H1 (cell line): ENCODE measurements around the gene UTS2B. TPM values are rescaled to one million over a fixed set of nuclear protein-coding genes. Genes with fewer than 3 reads are reported as not detected.

Experiments
- CTCF ChIA-PET: fragments of 300-600 bp; sonication (Branson Sonifier 250); formaldehyde crosslinking; loops from one replicate; lab custom pipeline; 2021; ENCODE audit not compliant: partially characterized antibody; lab: Charles Lee
- POLR2A ChIA-PET: fragments of 300-600 bp; sonication (Branson Sonifier 250); formaldehyde crosslinking; loops from one replicate; lab custom pipeline; 2021; ENCODE audit warnings: inconsistent platforms; ENCODE audit not compliant: partially characterized antibody; lab: Charles Lee
- DNase-seq, 2 experiments: peaks; one replicate each; pipeline versions ENCODE4 v3.0.0 to v3.0.0-alpha.2; 2010 to 2022; ENCODE audit warnings: low spot score in 2 of 2, low read depth in 1 of 2, mixed read lengths in 1 of 2
- FAIRE-seq: peaks from 2 replicates; lab custom pipeline; 2011; peaks lifted over from hg19 to GRCh38; lab: Jason Lieb, UNC
- H2AFZ ChIP-seq: 2 replicates; pipeline ENCODE4 v1.8.1; 2012; ENCODE audit warnings: low read length, inconsistent platforms
- H2AK5ac ChIP-seq: 2 replicates; pipeline ENCODE4 v1.6.1; 2013; ENCODE audit warnings: low read depth, low read length
- H2BK120ac ChIP-seq: replicated peaks from 2 replicates; pipeline ENCODE3; 2013; ENCODE audit warnings: low read depth, low read length, inconsistent platforms
- H2BK12ac ChIP-seq: 2 replicates; pipeline ENCODE4 v1.6.1; 2013; ENCODE audit warnings: low read depth, low read length
- H2BK15ac ChIP-seq: 2 replicates; pipeline ENCODE4 v1.6.1; 2013; ENCODE audit warnings: low read length
- H2BK20ac ChIP-seq: 2 replicates; pipeline ENCODE4 v1.6.1; 2013; ENCODE audit warnings: low read length
- H2BK5ac ChIP-seq: 2 replicates; pipeline ENCODE4 v1.6.1; 2013; ENCODE audit warnings: low read depth, low read length
- H3K14ac ChIP-seq: 2 replicates; pipeline ENCODE4 v1.6.1; 2013; ENCODE audit warnings: inconsistent platforms; ENCODE audit not compliant: insufficient read length
- H3K18ac ChIP-seq: 2 replicates; pipeline ENCODE4 v1.6.1; 2013; ENCODE audit warnings: low read length; ENCODE audit errors: extremely low read depth
- H3K23ac ChIP-seq: 2 replicates; pipeline ENCODE4 v1.6.1; 2013; ENCODE audit warnings: inconsistent platforms; ENCODE audit not compliant: insufficient read length
- H3K23me2 ChIP-seq: 2 replicates; pipeline ENCODE4 v1.6.1; 2013; ENCODE audit warnings: low read depth, low read length
- H3K27ac ChIP-seq: 2 replicates; pipeline ENCODE4 v1.6.1; 2011; ENCODE audit warnings: low read depth, low read length, inconsistent platforms
- H3K27me3 ChIP-seq, 4 experiments: replicated peaks in 1 of 4; 1 replicate in 1 of 4; 2 replicates in 3 of 4; pipeline versions ENCODE4 v1.6.1 to v1.8.1; 2011 to 2013; ENCODE audit warnings: low read length in 3 of 4, mild to moderate bottlenecking in 3 of 4, inconsistent platforms in 2 of 4, mixed read lengths in 2 of 4, moderate library complexity in 1 of 4; ENCODE audit not compliant: control insufficient read depth in 3 of 4, insufficient read depth in 3 of 4; ENCODE audit errors: extremely low read depth in 1 of 4
- H3K36me3 ChIP-seq, 4 experiments: 2 replicates each; pipeline versions ENCODE4 v1.6.1 to v1.8.1; 2011 to 2013; ENCODE audit warnings: mild to moderate bottlenecking in 4 of 4, low read length in 3 of 4, moderate library complexity in 2 of 4, control low read depth in 1 of 4, inconsistent platforms in 1 of 4; ENCODE audit not compliant: insufficient read depth in 4 of 4, control insufficient read depth in 2 of 4
- H3K4ac ChIP-seq: replicated peaks from 2 replicates; pipeline ENCODE3; 2013; ENCODE audit warnings: low read length, low read depth, mixed read lengths, inconsistent platforms; ENCODE audit not compliant: insufficient read length
- H3K4me1 ChIP-seq, 4 experiments: replicated peaks in 1 of 4; 1 replicate in 1 of 4; 2 replicates in 3 of 4; pipeline versions ENCODE4 v1.6.1 to v1.8.1; 2011 to 2013; ENCODE audit warnings: low read length in 3 of 4, inconsistent platforms in 2 of 4, mixed read lengths in 1 of 4; ENCODE audit not compliant: insufficient read depth in 4 of 4, control insufficient read depth in 3 of 4
- H3K4me2 ChIP-seq, 2 experiments: 2 replicates each; pipeline versions ENCODE4 v1.6.1 to v1.8.1; 2011 to 2013; ENCODE audit warnings: low read depth in 2 of 2, low read length in 2 of 2, control low read depth in 1 of 2, inconsistent platforms in 1 of 2, mild to moderate bottlenecking in 1 of 2; ENCODE audit not compliant: insufficient read depth in 1 of 2
- H3K4me3 ChIP-seq, 4 experiments: fragments of 200-600, 300-600 bp in 1 of 4; sonication (generic), shearing (Covaris generic), sonication (Bioruptor Twin) in 1 of 4; 2 replicates each; pipeline versions ENCODE4 v1.5.1 to v1.8.1; 2011 to 2016; ENCODE audit warnings: low read length in 4 of 4, low read depth in 3 of 4, control low read depth in 2 of 4, inconsistent platforms in 2 of 4, mild to moderate bottlenecking in 2 of 4, mixed read lengths in 1 of 4, moderate library complexity in 1 of 4; ENCODE audit not compliant: insufficient read depth in 2 of 4; ENCODE audit errors: extremely low read depth in 1 of 4
- H3K56ac ChIP-seq: replicated peaks from 2 replicates; pipeline ENCODE3; 2013; ENCODE audit warnings: low read depth, mild to moderate bottlenecking, mixed read lengths, low read length, inconsistent platforms; ENCODE audit not compliant: insufficient read length
- H3K79me1 ChIP-seq: 2 replicates; pipeline ENCODE4 v1.6.1; 2013; ENCODE audit warnings: low read depth, low read length, control low read depth
- H3K79me2 ChIP-seq, 2 experiments: 2 replicates each; pipeline versions ENCODE4 v1.6.1 to v1.8.1; 2012 to 2013; ENCODE audit warnings: low read length in 2 of 2, mild to moderate bottlenecking in 2 of 2, inconsistent platforms in 1 of 2; ENCODE audit not compliant: insufficient read depth in 2 of 2, control insufficient read depth in 1 of 2
- H3K9ac ChIP-seq, 4 experiments: replicated peaks in 1 of 4; 1 replicate in 1 of 4; 2 replicates in 3 of 4; pipeline versions ENCODE4 v1.6.1 to v1.8.1; 2011 to 2013; ENCODE audit warnings: low read depth in 3 of 4, low read length in 3 of 4, control low read depth in 2 of 4, mild to moderate bottlenecking in 2 of 4, moderate library complexity in 2 of 4, inconsistent platforms in 1 of 4; ENCODE audit errors: extremely low read depth in 1 of 4
- H3K9me3 ChIP-seq, 2 experiments: 2 replicates each; pipeline versions ENCODE4 v1.6.1 to v1.8.1; 2012 to 2013; ENCODE audit warnings: mild to moderate bottlenecking in 2 of 2, moderate library complexity in 2 of 2, control low read depth in 1 of 2, inconsistent platforms in 1 of 2, low read depth in 1 of 2, low read length in 1 of 2, mixed read lengths in 1 of 2; ENCODE audit not compliant: insufficient read depth in 2 of 2
- H4K20me1 ChIP-seq, 2 experiments: replicated peaks in 1 of 2; 2 replicates each; pipeline versions ENCODE3 to v1.8.1; 2011 to 2013; ENCODE audit warnings: inconsistent platforms in 2 of 2, low read length in 2 of 2, mild to moderate bottlenecking in 1 of 2; ENCODE audit not compliant: insufficient read depth in 2 of 2, control insufficient read depth in 1 of 2
- H4K5ac ChIP-seq: 2 replicates; pipeline ENCODE4 v1.6.1; 2013; ENCODE audit warnings: low read length, low read depth, mixed read lengths, inconsistent platforms; ENCODE audit not compliant: insufficient read length
- H4K8ac ChIP-seq: 2 replicates; pipeline ENCODE4 v1.8.0; 2013; ENCODE audit warnings: mild to moderate bottlenecking, moderate library complexity, low read length, inconsistent platforms; ENCODE audit not compliant: insufficient read depth; ENCODE audit errors: extremely low read depth
- H4K91ac ChIP-seq: replicated peaks from 2 replicates; pipeline ENCODE3; 2013; ENCODE audit warnings: low read length, mixed read lengths, inconsistent platforms; ENCODE audit not compliant: insufficient read length
- CHD1 ChIP-seq: IDR thresholded peaks from 2 replicates; pipeline ENCODE4 v1.6.1; 2012; ENCODE audit warnings: low read depth, low read length, improper control_type of control experiment
- GTF2F1 ChIP-seq: IDR thresholded peaks from 2 replicates; pipeline ENCODE4 v1.6.1; 2012; ENCODE audit warnings: low read depth, low read length, improper control_type of control experiment, borderline replicate concordance
- HDAC2 ChIP-seq, 2 experiments: fragments of 300-600 bp in 1 of 2; sonication (generic) in 1 of 2; IDR thresholded peaks; 2 replicates each; pipeline ENCODE4 v1.6.1; 2011 to 2012; ENCODE audit warnings: low read depth in 2 of 2, low read length in 2 of 2, mild to moderate bottlenecking in 2 of 2, moderate library complexity in 2 of 2, borderline replicate concordance in 1 of 2, inconsistent platforms in 1 of 2
- KDM5A ChIP-seq: fragments of 200-600 bp; IDR thresholded peaks from 2 replicates; pipeline ENCODE4 v1.7.1; 2012; ENCODE audit warnings: mild to moderate bottlenecking, low read length, inconsistent platforms, mixed read lengths
- NRF1 ChIP-seq: IDR thresholded peaks from 2 replicates; pipeline ENCODE4 v1.6.1; 2011; ENCODE audit warnings: mild to moderate bottlenecking, low read depth, low read length, improper control_type of control experiment
- RAD21 ChIP-seq, 2 experiments: IDR thresholded peaks in 1 of 2; conservative IDR thresholded peaks in 1 of 2; 2 replicates each; pipeline ENCODE4 v1.6.1; 2011; ENCODE audit warnings: low read depth in 2 of 2, low read length in 2 of 2, improper control_type of control experiment in 1 of 2, inconsistent platforms in 1 of 2, mild to moderate bottlenecking in 1 of 2, moderate library complexity in 1 of 2
- RXRA ChIP-seq: IDR thresholded peaks from 2 replicates; pipeline ENCODE4 v1.6.1; 2011; ENCODE audit warnings: low read depth, mild to moderate bottlenecking, low read length, moderate library complexity; ENCODE audit not compliant: insufficient read depth
- SIN3A ChIP-seq, 2 experiments: IDR thresholded peaks in 1 of 2; conservative IDR thresholded peaks in 1 of 2; 2 replicates each; pipeline ENCODE4 v1.6.1; 2011 to 2012; ENCODE audit warnings: low read length in 2 of 2, improper control_type of control experiment in 1 of 2, low read depth in 1 of 2, mild to moderate bottlenecking in 1 of 2
- TAF1 ChIP-seq: IDR thresholded peaks from 2 replicates; pipeline ENCODE4 v1.6.1; 2011; ENCODE audit warnings: mild to moderate bottlenecking, low read depth, low read length
- TCF12 ChIP-seq: IDR thresholded peaks from 2 replicates; pipeline ENCODE4 v1.6.1; 2011; ENCODE audit warnings: low read depth, mild to moderate bottlenecking, low read length
- WGBS, 2 experiments: shearing (Covaris generic) in 1 of 2; methylation state at CpG; one replicate each; pipeline versions ENCODE4 v1.1.6 to v1.1.7; 2013 to 2015; ENCODE audit warnings: low lambda C conversion rate in 2 of 2, mixed read lengths in 2 of 2, inconsistent platforms in 1 of 2, low coverage in 1 of 2, missing lambda C conversion rate in 1 of 2; ENCODE audit not compliant: insufficient replicate concordance in 2 of 2, insufficient coverage in 1 of 2, insufficient read length in 1 of 2; ENCODE audit errors: extremely low coverage in 1 of 2, missing lambda C conversion rate in 1 of 2; 5-methylcytosine and 5-hydroxymethylcytosine counted together
- polyA plus RNA-seq, 7 experiments: library from polyadenylated mRNA; depleted of rRNA in 3 of 7; stranded (reverse) in 5 of 7; unstranded in 2 of 7; fragments of >200 nt in 5 of 7; fragments of 200-250 nt in 2 of 7; gene quantifications; 1 replicate in 5 of 7; 2 replicates in 1 of 7; 4 replicates in 1 of 7; pipeline versions ENCODE4 v1.2.1 to v1.2.3, GENCODE V29; 2011 to 2013; ENCODE audit warnings: missing spikeins in 2 of 7, mixed read lengths in 2 of 7
- total RNA-seq: library from RNA; stranded (reverse); fragmentation: NEBNext Ultra II Directional; extraction: Animal tissue kit (Norgen Biotek cat#: 25700); gene quantifications from 2 replicates; pipeline ENCODE4 v1.2.1, GENCODE V29; 2021
- TF ChIP-seq, protein P1 (sequence below): IDR thresholded peaks from 2 replicates; pipeline ENCODE4 v1.6.1; 2012; ENCODE audit warnings: low read length, inconsistent platforms

The UTS2B gene
- total and polyA plus RNA-seq, 2 of the 8 experiments (the other 6 are each of a cell fraction or from before 2014, with no cell fraction given): not detected

DNA sequence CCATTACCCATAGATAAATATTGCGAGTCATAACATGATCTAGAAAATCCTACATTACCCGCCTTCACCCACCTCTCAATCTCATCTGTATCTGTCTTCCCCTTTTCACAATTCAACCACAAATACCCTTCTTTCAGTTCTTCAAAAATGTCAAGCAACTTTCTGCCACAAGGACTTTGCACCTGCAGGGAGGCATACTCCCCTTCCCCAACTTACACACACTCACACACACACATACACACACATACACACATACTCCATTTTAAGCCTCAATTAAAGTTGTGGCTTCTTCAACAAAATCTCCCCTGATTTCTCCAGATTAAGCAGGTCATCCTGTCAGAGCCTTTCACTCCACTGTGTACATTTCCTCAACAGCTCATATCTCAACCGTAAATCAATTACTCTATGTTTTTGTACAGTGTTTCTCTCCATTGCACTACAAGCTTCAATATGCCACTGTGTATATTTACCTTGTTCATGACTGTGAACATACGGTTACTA is 34.2 kb downstream of the UTS2B start:
- Histone ChIP-seq H3K18ac (no peak overlapping the region), H3K56ac (no peak overlapping the region), H3K36me3 (no peaks in the 10 kb centered on the region), H2BK12ac (no peak overlapping the region), H3K79me2 (no peaks in the 10 kb centered on the region), H3K14ac (no peak overlapping the region), H3K4me1 (no peaks in the 10 kb centered on the region), H2BK20ac (no peak overlapping the region), H2BK120ac (no peak overlapping the region), H2AFZ (no peak overlapping the region), H3K79me1 (no peaks in the 10 kb centered on the region), H4K8ac (no peak overlapping the region), H4K20me1 (no peaks in the 10 kb centered on the region), H3K4ac (no peak overlapping the region), H4K5ac (no peak overlapping the region), H4K91ac (no peak overlapping the region), H3K4me3 (no peak overlapping the region), H2BK5ac (no peak overlapping the region), H3K27me3 (no peaks in the 10 kb centered on the region), H3K4me2 (no peak overlapping the region), H3K27ac (no peak overlapping the region), H3K23me2 (no peaks in the 10 kb centered on the region), H3K23ac (no peak overlapping the region), H2BK15ac (no peak overlapping the region), H2AK5ac (no peak overlapping the region), H3K9ac (no peak overlapping the region), H3K9me3 (no peaks in the 10 kb centered on the region)
- FAIRE-seq: no peak
- ChIA-PET CTCF (interaction anchor here (0.5 kb wide), 1 partner anchor 9 kb away, joined by 4 read pairs; no protein-coding TSS in a partner anchor), POLR2A (interaction anchor here (0.6 kb wide), 1 partner anchor 22 kb away, joined by 3 read pairs; no protein-coding TSS in a partner anchor)
- DNase-seq: no peak
- WGBS, 2 experiments: 65% methylated on average over 4 of the region's 4 CpGs; no CpG with 5 or more reads in 1 of the 2 experiments
- no peak for TF ChIP-seq KDM5A
- no peak for TF ChIP-seq HDAC2 (IDR thresholded peaks at IDR 0.05; ENCODE audit: borderline replicate concordance in 1 of 2, low read depth in 2 of 2, low read length in 2 of 2)
- no peak for TF ChIP-seq NRF1
- no peak for TF ChIP-seq RAD21 (IDR thresholded peaks at IDR 0.05 in 1 of 2, conservative IDR thresholded peaks at IDR 0.05 in 1 of 2; ENCODE audit: low read depth in 2 of 2, low read length in 2 of 2)
- TF ChIP-seq, protein P1, sequence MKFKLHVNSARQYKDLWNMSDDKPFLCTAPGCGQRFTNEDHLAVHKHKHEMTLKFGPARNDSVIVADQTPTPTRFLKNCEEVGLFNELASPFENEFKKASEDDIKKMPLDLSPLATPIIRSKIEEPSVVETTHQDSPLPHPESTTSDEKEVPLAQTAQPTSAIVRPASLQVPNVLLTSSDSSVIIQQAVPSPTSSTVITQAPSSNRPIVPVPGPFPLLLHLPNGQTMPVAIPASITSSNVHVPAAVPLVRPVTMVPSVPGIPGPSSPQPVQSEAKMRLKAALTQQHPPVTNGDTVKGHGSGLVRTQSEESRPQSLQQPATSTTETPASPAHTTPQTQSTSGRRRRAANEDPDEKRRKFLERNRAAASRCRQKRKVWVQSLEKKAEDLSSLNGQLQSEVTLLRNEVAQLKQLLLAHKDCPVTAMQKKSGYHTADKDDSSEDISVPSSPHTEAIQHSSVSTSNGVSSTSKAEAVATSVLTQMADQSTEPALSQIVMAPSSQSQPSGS: no peak
- no peak for TF ChIP-seq TCF12
- no peak for TF ChIP-seq RXRA
- TF ChIP-seq CHD1: no peak
- no peak for TF ChIP-seq SIN3A (conservative IDR thresholded peaks at IDR 0.05 in 1 of 2, IDR thresholded peaks at IDR 0.05 in 1 of 2; ENCODE audit: low read depth in 1 of 2, low read length in 2 of 2)
- TF ChIP-seq GTF2F1: no peak
- no peak for TF ChIP-seq TAF1
